GM12878 (cell line): ENCODE results near the gene ZCCHC24. TPM values are rescaled to one million over a fixed set of nuclear protein-coding genes. Genes with fewer than 3 reads are reported as not detected.

ENCODE experiments used
- ATAC-seq: fragments of 200-7000 bp; cut with Tn5 transposase; 3 replicates; pipeline ENCODE4 v1.9.1; 2020; ENCODE audit warnings: mild to moderate bottlenecking, moderate library complexity
- BruUV-seq: library from RNA; stranded (reverse); fragments of 400-500 nt; replicated peaks from 2 replicates; lab custom pipeline; 2021; lab: Mats Ljungman, UMichigan
- CTCF ChIA-PET: fragments of 300-600 bp; sonication (Branson Sonifier 250); formaldehyde crosslinking; extraction: SDS; loops from one replicate; lab custom pipeline; 2021; ENCODE audit warnings: inconsistent platforms; lab: Yijun Ruan, JAX
- POLR2A ChIA-PET: fragments of 350-600 bp; formaldehyde crosslinking; extraction: SDS; loops from one replicate; lab custom pipeline; 2021; ENCODE audit warnings: inconsistent platforms; lab: Charles Lee
- RAD21 ChIA-PET: fragments of 300-600 bp; sonication (Branson Sonifier 250); formaldehyde crosslinking; loops from one replicate; lab custom pipeline; 2023; ENCODE audit warnings: antibody characterized with exemption; ENCODE audit not compliant: unreplicated experiment; lab: Charles Lee
- SMC1A ChIA-PET: fragments of 300-600 bp; sonication (Branson Sonifier 250); formaldehyde crosslinking; loops from one replicate; lab custom pipeline; 2023; ENCODE audit not compliant: unreplicated experiment, uncharacterized antibody; lab: Charles Lee
- DNase-seq: peaks from one replicate; pipeline ENCODE4 v3.0.0-alpha.2; 2011; ENCODE audit warnings: low read depth, low spot score
- FAIRE-seq: peaks from 3 replicates; lab custom pipeline; 2011; peaks lifted over from hg19 to GRCh38; lab: Jason Lieb, UNC
- H2AFZ ChIP-seq: 2 replicates; pipeline ENCODE4 v1.6.0; 2011; ENCODE audit warnings: low read depth, low read length, control low read depth; ENCODE audit not compliant: control insufficient read depth
- H3K27ac ChIP-seq: 2 replicates; pipeline ENCODE4 v1.5.1; 2011; ENCODE audit warnings: control low read depth; ENCODE audit not compliant: control insufficient read depth, insufficient read depth
- H3K27me3 ChIP-seq, 2 experiments: replicated peaks in 1 of 2; 2 replicates each; pipeline versions ENCODE4 v1.6.0 to v1.6.1; 2011; ENCODE audit warnings: low read length in 1 of 2; ENCODE audit not compliant: control insufficient read depth in 2 of 2, insufficient read depth in 2 of 2
- H3K36me3 ChIP-seq, 2 experiments: 2 replicates each; pipeline ENCODE4 v1.5.1; 2011; ENCODE audit warnings: low read length in 1 of 2; ENCODE audit not compliant: control insufficient read depth in 2 of 2, insufficient read depth in 2 of 2
- H3K4me1 ChIP-seq: 2 replicates; pipeline ENCODE4 v1.6.1; 2011; ENCODE audit warnings: mild to moderate bottlenecking, low read length, moderate library complexity, mixed read lengths; ENCODE audit not compliant: control insufficient read depth, insufficient read depth
- H3K4me2 ChIP-seq: 2 replicates; pipeline ENCODE4 v1.6.0; 2011; ENCODE audit warnings: control low read depth; ENCODE audit not compliant: control insufficient read depth, insufficient read depth
- H3K4me3 ChIP-seq: fragments of 200-600 bp; sonication (generic); 2 replicates; pipeline ENCODE4 v1.5.1; 2016
- H3K79me2 ChIP-seq: 2 replicates; pipeline ENCODE4 v1.6.0; 2011; ENCODE audit warnings: low read length; ENCODE audit not compliant: control insufficient read depth, insufficient read depth
- H3K9ac ChIP-seq: 2 replicates; pipeline ENCODE4 v1.8.0; 2011; ENCODE audit warnings: low read length, control low read depth, mixed read lengths; ENCODE audit not compliant: control insufficient read depth, insufficient read depth
- H3K9me3 ChIP-seq: replicated peaks from 3 replicates; pipeline ENCODE4 v1.5.1; 2011; ENCODE audit warnings: mild to moderate bottlenecking, low read length; ENCODE audit not compliant: control insufficient read depth, insufficient read depth
- H4K20me1 ChIP-seq: 2 replicates; pipeline ENCODE4 v1.6.0; 2011; ENCODE audit not compliant: control insufficient read depth, insufficient read depth
- EP300 ChIP-seq, 2 experiments: fragments of 150-350 bp in 1 of 2; IDR thresholded peaks; 2 replicates each; pipeline ENCODE4 v1.6.1; 2011 to 2012; ENCODE audit warnings: low read depth in 2 of 2, low read length in 2 of 2, borderline replicate concordance in 1 of 2, improper control_type of control experiment in 1 of 2, inconsistent platforms in 1 of 2; ENCODE audit not compliant: control insufficient read depth in 1 of 2
- RFX5 ChIP-seq: IDR thresholded peaks from 2 replicates; pipeline ENCODE4 v1.6.1; 2011; ENCODE audit warnings: low read depth, low read length, improper control_type of control experiment
- SUZ12 ChIP-seq: fragments of 200-600 bp; sonication (generic); IDR thresholded peaks from one replicate; pipeline ENCODE4 v1.6.1; 2018; ENCODE audit warnings: antibody characterized with exemption, mild to moderate bottlenecking; ENCODE audit not compliant: unreplicated experiment
- WGBS: methylation state at CpG from one replicate; pipeline ENCODE4 v1.1.6; 2016; ENCODE audit warnings: low lambda C conversion rate; ENCODE audit not compliant: insufficient replicate concordance, insufficient coverage; ENCODE audit errors: missing lambda C conversion rate; 5-methylcytosine and 5-hydroxymethylcytosine counted together
- in situ Hi-C: fragments of 300-500 bp; cut with MboI; formaldehyde crosslinking; loops from 9 replicates; pipeline ENCODE4 v1.14.3; 2018; ENCODE audit warnings: mixed read lengths
- intact Hi-C: fragments of 100-400 bp; cut with micrococcal nuclease; formaldehyde crosslinking; loops from one replicate; pipeline ENCODE4 v1.14.2; 2022; ENCODE audit not compliant: unreplicated experiment
- polyA plus RNA-seq, 11 experiments: library from polyadenylated mRNA; depleted of rRNA in 4 of 11; unstranded in 6 of 11; stranded (reverse) in 5 of 11; fragments of >200 nt; fragmentation: Nextera tagmentation in 4 of 11; fragmentation: Illumina TruSeq in 1 of 11; extraction: Ambion mirVana in 4 of 11; extraction: Trizol in 1 of 11; gene quantifications; 1 replicate in 1 of 11; 2 replicates in 10 of 11; pipeline versions ENCODE4 v1.2.1 to v1.2.3, GENCODE V29; 2011 to 2016; ENCODE audit warnings: inconsistent platforms in 2 of 11, missing spikeins in 2 of 11, low read depth in 1 of 11
- total RNA-seq, 4 experiments: library from RNA; depleted of rRNA in 3 of 4; stranded (reverse); fragments of >200 nt in 3 of 4; fragmentation: Illumina TruSeq in 1 of 4; extraction: Trizol in 1 of 4; gene quantifications; 2 replicates each; pipeline versions ENCODE4 v1.2.1 to v1.2.3, GENCODE V29; 2013 to 2021

ZCCHC24 gene
- total and polyA plus RNA-seq, 10 of the 15 experiments (the other 5 are each of a cell fraction or from before 2014, with no cell fraction given) = 0.02 to 0.62 (median 0.04) TPM; not detected in 4

DNA sequence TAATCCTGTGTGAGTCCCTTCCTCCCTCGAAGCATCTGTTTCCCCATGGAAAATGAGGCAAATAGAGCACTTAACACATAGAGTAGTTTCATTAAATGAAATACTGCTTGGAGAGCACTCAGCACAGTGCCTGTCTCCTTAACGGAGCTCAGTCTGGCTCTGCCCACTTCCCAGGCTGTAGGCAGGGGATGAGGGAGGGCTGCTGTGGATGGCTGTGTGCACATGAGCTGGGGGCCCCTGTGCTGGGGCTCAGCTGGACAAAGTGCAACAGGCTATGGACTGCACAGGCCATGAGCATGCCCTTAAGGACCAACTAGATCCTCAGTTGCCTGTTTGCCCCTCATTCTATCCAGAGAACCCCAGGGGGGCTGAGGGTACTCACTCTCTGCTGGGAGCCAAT, 14.5 kb downstream of the ZCCHC24 start:
- no peak for TF ChIP-seq RFX5
- POLR2A ChIA-PET = no interaction called here
- H4K20me1 ChIP-seq = no peaks in the 10 kb centered on the region
- H3K4me2 ChIP-seq = no peak overlapping the region
- H3K27ac ChIP-seq = no peak overlapping the region
- WGBS = 2% methylated on average over 2 of the region's 2 CpGs
- H3K9me3 ChIP-seq = no peaks in the 10 kb centered on the region
- BruUV-seq = no TSS peak
- H3K9ac ChIP-seq = no peak overlapping the region
- SMC1A ChIA-PET = no interaction called here
- FAIRE-seq = no peak
- intact Hi-C loops (no loop called here), in situ Hi-C loops (no loop called here)
- no peaks in the 10 kb centered on the region for H3K36me3 ChIP-seq
- no peak overlapping the region for H2AFZ ChIP-seq
- no peaks in the 10 kb centered on the region for H3K79me2 ChIP-seq
- CTCF ChIA-PET = interaction anchor here (1.4 kb wide), 1 partner anchor 38 kb away, joined by 3 read pairs; no protein-coding TSS in a partner anchor
- RAD21 ChIA-PET = no interaction called here
- DNase-seq = no peak
- no peaks in the 10 kb centered on the region for H3K27me3 ChIP-seq
- H3K4me1 ChIP-seq = no peaks in the 10 kb centered on the region
- no peak; the same call in 2 of the 3 replicates for ATAC-seq
- H3K4me3 ChIP-seq = no peak overlapping the region

DNA sequence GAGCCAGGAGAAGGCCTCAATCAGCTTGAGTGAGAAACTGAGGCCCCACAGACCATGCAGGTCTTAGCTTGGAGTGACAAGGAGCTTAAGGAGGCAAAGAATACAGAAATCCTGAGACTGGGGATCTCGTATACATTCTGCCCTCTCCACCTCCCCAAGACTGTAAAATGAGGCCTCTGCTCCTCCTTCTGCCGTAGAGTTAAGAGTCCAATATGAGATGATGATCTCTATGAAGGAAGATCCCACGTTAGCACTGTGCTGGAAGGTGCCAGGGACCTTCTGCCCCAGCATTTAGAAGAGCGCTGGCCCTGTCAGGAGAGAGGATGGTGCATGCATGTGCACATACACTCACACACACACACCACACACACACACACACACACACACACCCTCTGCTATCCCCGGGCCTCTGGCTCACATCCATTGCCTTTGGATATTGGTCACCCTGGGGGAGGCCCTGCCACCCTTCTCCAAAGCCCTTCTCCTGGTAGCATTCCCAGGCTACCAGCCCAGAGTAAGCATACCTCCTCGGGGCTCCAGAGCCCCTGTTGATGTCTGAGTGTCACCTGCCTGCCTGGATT, 15.0 kb downstream of the ZCCHC24 start:
- ATAC-seq (no peak), DNase-seq (no peak), FAIRE-seq (no peak)
- H3K4me2 ChIP-seq = no peak overlapping the region
- H3K9ac ChIP-seq = no peak overlapping the region
- intact Hi-C loops = no loop called here
- in situ Hi-C loops = no loop called here
- ChIA-PET SMC1A (no interaction called here), CTCF (interaction anchor here (1.4 kb wide), 1 partner anchor 39 kb away, joined by 3 read pairs; no protein-coding TSS in a partner anchor), POLR2A (no interaction called here), RAD21 (no interaction called here)
- no peaks in the 10 kb centered on the region for H3K4me1 ChIP-seq
- H3K79me2 ChIP-seq = no peaks in the 10 kb centered on the region
- TF ChIP-seq EP300 (IDR thresholded peaks at IDR 0.05; ENCODE audit: borderline replicate concordance in 1 of 2, control insufficient read depth in 1 of 2, low read depth in 2 of 2, low read length in 2 of 2) (no peak), SUZ12 (no peak)
- H3K27ac ChIP-seq = no peak overlapping the region
- no peaks in the 10 kb centered on the region for H3K36me3 ChIP-seq
- BruUV-seq = no TSS peak
- no peak overlapping the region for H3K4me3 ChIP-seq
- no peaks in the 10 kb centered on the region for H3K27me3 ChIP-seq
- H2AFZ ChIP-seq = no peak overlapping the region
- WGBS = 10% methylated on average over 6 of the region's 6 CpGs
- H3K9me3 ChIP-seq = no peaks in the 10 kb centered on the region
- H4K20me1 ChIP-seq = no peaks in the 10 kb centered on the region
